Neural progenitor cell (in vitro differentiated cells): Measurements from ENCODE around the gene CKLF.

Source experiments
- EZH2 ChIP-seq: fragments of 200-600 bp; sonication (generic); IDR thresholded peaks from 2 replicates; pipeline ENCODE4 v1.6.1; 2017; ENCODE audit warnings: antibody characterized with exemption, mild to moderate bottlenecking, moderate library complexity
- EZH2phosphoT487 ChIP-seq: fragments of 200-600 bp; sonication (generic); IDR thresholded peaks from 2 replicates; pipeline ENCODE4 v1.6.1; 2017; ENCODE audit warnings: antibody characterized with exemption
- TF ChIP-seq, protein P1 (sequence below): fragments of 200-600 bp; sonication (generic); IDR thresholded peaks from 2 replicates; pipeline ENCODE4 v1.5.1; 2017; ENCODE audit warnings: antibody characterized with exemption, mild to moderate bottlenecking

DNA sequence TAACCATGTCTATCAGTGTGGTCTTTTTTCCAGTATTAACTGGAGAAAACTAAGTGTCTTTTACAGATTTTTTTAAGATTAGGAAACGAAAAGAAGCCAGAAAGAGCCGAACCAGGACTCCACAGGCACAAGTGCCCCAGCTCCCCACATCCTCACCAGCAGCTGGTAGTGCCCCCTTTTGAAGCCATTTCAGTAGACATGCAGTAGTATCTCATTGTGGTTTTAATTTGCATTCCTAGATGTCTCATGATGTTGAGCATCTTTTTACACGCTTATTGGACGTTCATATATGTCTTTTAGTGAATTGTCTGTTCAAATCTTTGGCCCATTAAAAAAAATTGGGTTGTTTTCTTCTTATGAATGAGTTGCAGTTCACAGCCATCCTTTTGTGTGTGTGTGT lies 47.4 kb downstream of the CKLF start:
- TF ChIP-seq, protein P1, sequence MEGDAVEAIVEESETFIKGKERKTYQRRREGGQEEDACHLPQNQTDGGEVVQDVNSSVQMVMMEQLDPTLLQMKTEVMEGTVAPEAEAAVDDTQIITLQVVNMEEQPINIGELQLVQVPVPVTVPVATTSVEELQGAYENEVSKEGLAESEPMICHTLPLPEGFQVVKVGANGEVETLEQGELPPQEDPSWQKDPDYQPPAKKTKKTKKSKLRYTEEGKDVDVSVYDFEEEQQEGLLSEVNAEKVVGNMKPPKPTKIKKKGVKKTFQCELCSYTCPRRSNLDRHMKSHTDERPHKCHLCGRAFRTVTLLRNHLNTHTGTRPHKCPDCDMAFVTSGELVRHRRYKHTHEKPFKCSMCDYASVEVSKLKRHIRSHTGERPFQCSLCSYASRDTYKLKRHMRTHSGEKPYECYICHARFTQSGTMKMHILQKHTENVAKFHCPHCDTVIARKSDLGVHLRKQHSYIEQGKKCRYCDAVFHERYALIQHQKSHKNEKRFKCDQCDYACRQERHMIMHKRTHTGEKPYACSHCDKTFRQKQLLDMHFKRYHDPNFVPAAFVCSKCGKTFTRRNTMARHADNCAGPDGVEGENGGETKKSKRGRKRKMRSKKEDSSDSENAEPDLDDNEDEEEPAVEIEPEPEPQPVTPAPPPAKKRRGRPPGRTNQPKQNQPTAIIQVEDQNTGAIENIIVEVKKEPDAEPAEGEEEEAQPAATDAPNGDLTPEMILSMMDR: no peak
- TF ChIP-seq EZH2 (no peak), EZH2phosphoT487 (no peak)
